ENCODE measurements around the gene SLC49A3. TPM values are rescaled to one million over a fixed set of nuclear protein-coding genes. Genes with fewer than 3 reads are reported as not detected.
A peak's percentile ranks its signal among the peaks of the same experiment; 100 is the strongest.

Gene SLC49A3
- total RNA-seq, 3 donors from 2014 or later = 14.4 to 22.3 (median 18.3) TPM

- Histone ChIP-seq H3K9me3 (no peaks in the 10 kb centered on the region), H3K4me3 (no peak overlapping the region), H3K36me3 (no peaks in the 10 kb centered on the region), H3K27me3 (no peaks in the 10 kb centered on the region), H3K27ac (peak overlapping the region in 1 of 2 donors; percentile 32), H3K4me1 (peaks cover 0 to 8% of the 10 kb centered on the region in 2 donors)
- TF ChIP-seq POLR2AphosphoS5 (IDR thresholded peaks at IDR 0.05) = no peak
- TF ChIP-seq, protein P1, sequence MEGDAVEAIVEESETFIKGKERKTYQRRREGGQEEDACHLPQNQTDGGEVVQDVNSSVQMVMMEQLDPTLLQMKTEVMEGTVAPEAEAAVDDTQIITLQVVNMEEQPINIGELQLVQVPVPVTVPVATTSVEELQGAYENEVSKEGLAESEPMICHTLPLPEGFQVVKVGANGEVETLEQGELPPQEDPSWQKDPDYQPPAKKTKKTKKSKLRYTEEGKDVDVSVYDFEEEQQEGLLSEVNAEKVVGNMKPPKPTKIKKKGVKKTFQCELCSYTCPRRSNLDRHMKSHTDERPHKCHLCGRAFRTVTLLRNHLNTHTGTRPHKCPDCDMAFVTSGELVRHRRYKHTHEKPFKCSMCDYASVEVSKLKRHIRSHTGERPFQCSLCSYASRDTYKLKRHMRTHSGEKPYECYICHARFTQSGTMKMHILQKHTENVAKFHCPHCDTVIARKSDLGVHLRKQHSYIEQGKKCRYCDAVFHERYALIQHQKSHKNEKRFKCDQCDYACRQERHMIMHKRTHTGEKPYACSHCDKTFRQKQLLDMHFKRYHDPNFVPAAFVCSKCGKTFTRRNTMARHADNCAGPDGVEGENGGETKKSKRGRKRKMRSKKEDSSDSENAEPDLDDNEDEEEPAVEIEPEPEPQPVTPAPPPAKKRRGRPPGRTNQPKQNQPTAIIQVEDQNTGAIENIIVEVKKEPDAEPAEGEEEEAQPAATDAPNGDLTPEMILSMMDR (IDR thresholded peaks at IDR 0.05) = no peak
- TF ChIP-seq POLR2A (IDR thresholded peaks at IDR 0.05) = no peak
- intact Hi-C loops (cut with DNase I; ENCODE audit: low total_unique reads) = no loop called here
- no peak for DNase-seq (ENCODE audit: low spot score in 2 of 2)
These were observed 35.0 kb upstream of the SLC49A3 start for GRCh38 chr4:723751-724530.

DNA sequence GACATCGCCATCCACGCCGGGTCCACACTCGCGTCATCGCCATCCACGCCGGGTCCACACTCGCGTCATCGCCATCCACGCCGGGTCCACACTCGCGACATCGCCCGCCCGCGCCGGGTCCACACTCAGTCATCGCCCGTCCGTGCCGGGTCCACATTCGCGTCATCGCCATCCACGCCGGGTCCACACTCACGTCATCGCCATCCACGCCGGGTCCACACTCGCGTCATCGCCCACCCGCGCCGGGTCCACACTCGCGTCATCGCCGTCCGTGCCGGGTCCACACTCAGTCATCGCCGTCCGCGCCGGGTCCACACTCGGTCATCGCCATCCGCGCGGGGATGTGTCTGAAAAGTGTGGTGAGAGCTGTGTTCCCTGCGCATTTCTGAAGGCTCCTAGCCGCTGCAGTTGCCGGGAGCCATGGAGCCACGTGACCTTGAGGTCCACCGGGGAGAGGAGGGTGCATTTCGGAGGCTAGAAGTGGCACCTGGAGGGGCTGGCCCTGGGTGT lies 34.0 kb upstream of the SLC49A3 start:
- intact Hi-C loops (cut with DNase I; ENCODE audit: low total_unique reads) = no loop called here
- peaks cover 0 to 8% of the 10 kb centered on the region in 2 donors for H3K4me1 ChIP-seq
- TF ChIP-seq POLR2A (IDR thresholded peaks at IDR 0.05) (no peak), POLR2AphosphoS5 (IDR thresholded peaks at IDR 0.05) (no peak)
- TF ChIP-seq, protein P1 (IDR thresholded peaks at IDR 0.05) = no peak

DNA sequence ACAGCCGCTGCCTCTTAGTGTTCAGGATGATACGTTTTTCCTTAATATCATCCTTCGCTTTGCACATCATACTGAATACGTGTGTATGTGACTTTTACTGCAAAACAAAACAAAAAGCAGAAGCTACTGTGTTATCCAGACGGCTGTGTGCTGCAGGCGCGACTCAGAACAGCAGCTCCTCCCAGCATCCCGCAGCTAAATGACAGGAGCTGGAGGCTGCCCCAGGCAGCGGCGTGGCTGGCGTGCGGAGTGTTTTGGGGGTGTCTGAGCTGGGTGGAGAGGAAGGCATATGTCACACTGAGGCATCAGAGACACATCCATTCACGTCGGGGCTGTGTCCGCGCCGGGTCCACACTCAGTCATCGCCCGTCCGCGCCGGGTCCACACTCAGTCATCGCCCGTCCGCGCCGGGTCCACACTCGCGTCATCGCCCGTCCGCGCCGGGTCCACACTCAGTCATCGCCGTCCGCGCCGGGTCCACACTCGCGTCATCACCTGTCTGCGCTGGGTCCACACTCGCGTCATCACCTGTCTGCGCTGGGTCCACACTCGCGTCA lies 33.3 kb upstream of the SLC49A3 start:
- Histone ChIP-seq H3K36me3 (no peaks in the 10 kb centered on the region), H3K27me3 (no peaks in the 10 kb centered on the region), H3K27ac (no peak overlapping the region), H3K4me1 (peaks cover 0 to 8% of the 10 kb centered on the region in 2 donors), H3K9me3 (no peaks in the 10 kb centered on the region), H3K4me3 (no peak overlapping the region)
- TF ChIP-seq POLR2A (IDR thresholded peaks at IDR 0.05) (no peak), POLR2AphosphoS5 (IDR thresholded peaks at IDR 0.05) (no peak)
- TF ChIP-seq, protein P1 (IDR thresholded peaks at IDR 0.05) = no peak
- no peak for DNase-seq (ENCODE audit: low spot score in 2 of 2)
- intact Hi-C loops (cut with DNase I; ENCODE audit: low total_unique reads) = no loop called here

More for the DNA sequence above, 34.0 kb upstream of the SLC49A3 start:
- Histone ChIP-seq H3K27me3 (no peaks in the 10 kb centered on the region), H3K4me3 (no peak overlapping the region), H3K27ac (no peak overlapping the region), H3K9me3 (no peaks in the 10 kb centered on the region), H3K36me3 (no peaks in the 10 kb centered on the region)
- no peak for DNase-seq (ENCODE audit: low spot score in 2 of 2)

DNA sequence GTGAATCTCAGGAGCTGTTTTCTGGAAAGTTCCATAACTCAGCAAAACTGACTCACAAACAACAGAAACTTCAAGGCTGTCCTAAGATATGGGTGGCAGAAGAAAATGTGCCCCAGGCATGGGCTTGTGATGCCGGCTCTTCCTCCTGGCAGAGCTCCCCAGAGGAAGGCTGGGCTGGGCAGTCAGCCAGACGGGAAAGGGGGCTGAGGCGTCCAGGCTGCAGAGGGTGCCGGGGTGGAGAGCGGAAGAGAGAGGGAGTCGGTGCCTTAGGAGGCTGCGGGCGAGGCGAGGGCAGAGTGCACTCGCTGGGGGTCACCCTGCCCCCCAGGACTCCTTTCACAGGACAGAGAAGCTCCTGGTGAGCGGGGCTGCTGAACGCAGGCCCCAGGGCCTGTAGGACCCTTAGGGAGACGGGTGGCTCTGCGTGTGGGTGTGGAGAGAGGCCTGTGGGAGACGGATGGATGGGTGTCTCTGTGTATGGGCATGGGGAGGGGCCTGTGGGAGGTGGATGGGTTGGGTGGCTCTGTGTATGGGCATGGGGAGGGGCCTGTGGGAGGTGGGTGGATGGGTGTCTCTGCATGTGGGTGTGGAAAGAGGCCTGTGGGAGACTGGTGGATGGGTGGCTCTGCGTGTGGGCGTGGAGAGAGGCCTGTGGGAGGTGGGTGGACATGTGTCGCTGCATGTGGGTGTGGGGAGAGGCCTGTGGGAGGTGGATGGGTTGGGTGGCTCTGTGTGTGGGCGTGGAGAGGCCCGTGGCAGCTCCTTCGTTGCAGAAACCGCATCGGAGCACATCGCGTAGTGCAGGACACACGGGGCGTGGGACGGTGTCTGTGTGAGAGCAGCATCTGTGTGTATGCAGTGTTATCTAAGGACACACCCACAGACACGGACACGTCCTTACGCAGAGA lies 32.6 kb upstream of the SLC49A3 start:
- H3K27ac ChIP-seq = peak overlapping the region; percentile 74 to 86
- no peak for DNase-seq (ENCODE audit: low spot score in 2 of 2)
- H3K4me1 ChIP-seq = peaks cover 0 to 8% of the 10 kb centered on the region in 2 donors
- H3K36me3 ChIP-seq = no peaks in the 10 kb centered on the region
- H3K27me3 ChIP-seq = no peaks in the 10 kb centered on the region
- no peaks in the 10 kb centered on the region for H3K9me3 ChIP-seq
- H3K4me3 ChIP-seq = peak overlapping the region in 1 of 3 donors; percentile 22
- intact Hi-C loops (cut with DNase I; ENCODE audit: low total_unique reads) = no loop called here
- TF ChIP-seq POLR2A (IDR thresholded peaks at IDR 0.05) (no peak), POLR2AphosphoS5 (IDR thresholded peaks at IDR 0.05) (no peak)
- TF ChIP-seq, protein P1 (IDR thresholded peaks at IDR 0.05) = no peak

Measured in breast epithelium (tissue), 4 donors.